OCI-LY7 (cell line): ENCODE measurements around the gene TNIK.

ENCODE experiments used
- EZH2phosphoT487 ChIP-seq: fragments of 200-600 bp; sonication (generic); IDR thresholded peaks from 2 replicates; pipeline ENCODE4 v1.6.1; 2018; ENCODE audit warnings: low read depth, borderline replicate concordance, mild to moderate bottlenecking, mixed run types, antibody characterized with exemption, low read length, moderate library complexity, mixed read lengths
- TF ChIP-seq, protein P1 (sequence below): fragments of 200-600 bp; sonication (generic); conservative IDR thresholded peaks from 2 replicates; pipeline ENCODE4 v1.5.1; 2014; ENCODE audit warnings: mild to moderate bottlenecking, antibody characterized with exemption, low read length, moderate library complexity, mixed read lengths

DNA sequence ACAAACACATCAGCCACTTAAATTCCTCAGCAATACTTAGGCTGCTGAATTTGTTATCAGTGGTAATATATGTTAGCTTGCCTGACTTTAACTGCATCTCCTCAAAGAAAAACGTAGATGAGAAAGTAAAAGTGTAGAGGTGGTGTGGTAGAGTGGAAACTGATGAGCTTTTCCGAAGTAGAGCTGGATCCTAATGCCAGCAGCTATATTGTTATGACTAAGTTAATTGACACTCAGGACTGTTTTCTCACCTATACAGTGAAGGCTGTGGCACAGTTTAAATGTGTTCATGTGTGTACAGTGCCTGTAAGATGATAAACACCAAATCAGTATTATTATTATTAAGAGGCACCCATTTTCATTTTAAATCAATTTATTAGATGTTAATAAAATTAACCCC, 174.9 kb downstream of the TNIK start:
- TF ChIP-seq, protein P1, sequence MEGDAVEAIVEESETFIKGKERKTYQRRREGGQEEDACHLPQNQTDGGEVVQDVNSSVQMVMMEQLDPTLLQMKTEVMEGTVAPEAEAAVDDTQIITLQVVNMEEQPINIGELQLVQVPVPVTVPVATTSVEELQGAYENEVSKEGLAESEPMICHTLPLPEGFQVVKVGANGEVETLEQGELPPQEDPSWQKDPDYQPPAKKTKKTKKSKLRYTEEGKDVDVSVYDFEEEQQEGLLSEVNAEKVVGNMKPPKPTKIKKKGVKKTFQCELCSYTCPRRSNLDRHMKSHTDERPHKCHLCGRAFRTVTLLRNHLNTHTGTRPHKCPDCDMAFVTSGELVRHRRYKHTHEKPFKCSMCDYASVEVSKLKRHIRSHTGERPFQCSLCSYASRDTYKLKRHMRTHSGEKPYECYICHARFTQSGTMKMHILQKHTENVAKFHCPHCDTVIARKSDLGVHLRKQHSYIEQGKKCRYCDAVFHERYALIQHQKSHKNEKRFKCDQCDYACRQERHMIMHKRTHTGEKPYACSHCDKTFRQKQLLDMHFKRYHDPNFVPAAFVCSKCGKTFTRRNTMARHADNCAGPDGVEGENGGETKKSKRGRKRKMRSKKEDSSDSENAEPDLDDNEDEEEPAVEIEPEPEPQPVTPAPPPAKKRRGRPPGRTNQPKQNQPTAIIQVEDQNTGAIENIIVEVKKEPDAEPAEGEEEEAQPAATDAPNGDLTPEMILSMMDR = no peak
- TF ChIP-seq EZH2phosphoT487 = no peak
